GM19397 (cell line): Measurements from ENCODE around the gene TWIST2.

Source experiments
- ATAC-seq: cut with Tn5 transposase; IDR thresholded peaks from one replicate; pipeline ENCODE4 v1.9.1; 2021; ENCODE audit warnings: mild to moderate bottlenecking, moderate library complexity; ENCODE audit not compliant: unreplicated experiment

TWIST2 gene

DNA sequence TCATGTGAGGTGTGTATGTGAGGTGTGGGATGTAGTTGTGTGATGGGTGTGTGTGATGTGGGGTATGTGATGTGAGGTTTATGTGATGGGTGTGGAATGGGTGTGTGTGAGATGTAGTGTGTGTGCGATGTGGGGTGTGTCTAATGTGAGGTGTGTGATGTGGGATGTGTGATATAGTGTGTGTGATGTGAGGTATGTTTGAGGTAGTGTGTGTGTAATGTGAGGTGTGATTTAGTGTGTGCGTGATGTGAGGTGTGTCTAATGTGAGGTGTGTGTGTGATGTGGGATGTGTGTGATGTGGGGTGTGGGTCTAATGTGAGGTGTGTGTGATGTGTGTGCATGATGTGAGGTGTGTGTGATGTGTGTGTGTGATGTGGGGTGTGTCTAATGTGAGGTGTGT lies 55.3 kb downstream of the TWIST2 start:
- ATAC-seq = no peak

GRCh38 chr2:238904177-238904576 lies 56.3 kb downstream of the TWIST2 start:
- ATAC-seq = no peak

DNA sequence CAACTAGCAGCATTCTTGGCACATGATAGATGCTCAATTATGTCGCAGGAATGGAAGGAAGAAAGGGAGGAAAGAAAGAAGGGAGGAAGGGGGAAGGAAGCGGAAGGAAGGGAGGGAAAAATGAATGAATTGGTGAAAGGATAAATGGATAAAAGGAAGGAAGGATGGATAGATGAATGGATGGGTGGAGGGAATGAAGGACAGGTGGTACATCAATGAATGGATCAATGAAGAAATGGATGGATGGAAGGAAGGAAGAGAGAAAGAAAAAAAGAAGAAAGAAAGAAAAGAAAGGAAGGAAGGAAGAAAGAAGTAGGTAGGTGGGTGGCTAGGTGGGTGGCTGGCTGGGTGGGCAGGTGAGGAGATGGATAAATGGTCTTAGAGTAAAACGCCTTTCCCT lies 56.8 kb downstream of the TWIST2 start:
- ATAC-seq = no peak

- no peak for ATAC-seq
These were observed 57.3 kb downstream of the TWIST2 start for GRCh38 chr2:238905224-238905623.

DNA sequence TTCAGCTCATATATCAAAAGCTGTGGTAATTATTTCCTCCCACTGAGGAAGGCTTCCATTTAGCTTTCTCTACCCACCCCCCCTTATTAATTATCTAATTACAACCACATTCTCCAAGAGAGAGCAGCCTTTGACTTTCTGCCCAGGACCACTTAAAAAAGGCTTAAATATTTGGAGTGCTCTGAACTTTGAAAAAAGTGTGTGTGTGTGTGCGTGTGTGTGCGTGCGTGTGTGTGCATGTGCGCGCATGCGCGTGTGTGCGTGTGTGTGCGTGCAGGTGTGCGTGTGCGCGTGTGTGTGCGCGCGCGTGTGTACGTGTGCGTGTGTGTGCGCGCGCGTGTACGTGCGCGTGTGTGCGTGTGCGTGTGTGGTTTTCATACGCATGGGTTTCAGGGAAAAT lies 57.8 kb downstream of the TWIST2 start:
- ATAC-seq = no peak

- no peak for ATAC-seq
These were observed 58.5 kb downstream of the TWIST2 start for GRCh38 chr2:238906254-238906935.

DNA sequence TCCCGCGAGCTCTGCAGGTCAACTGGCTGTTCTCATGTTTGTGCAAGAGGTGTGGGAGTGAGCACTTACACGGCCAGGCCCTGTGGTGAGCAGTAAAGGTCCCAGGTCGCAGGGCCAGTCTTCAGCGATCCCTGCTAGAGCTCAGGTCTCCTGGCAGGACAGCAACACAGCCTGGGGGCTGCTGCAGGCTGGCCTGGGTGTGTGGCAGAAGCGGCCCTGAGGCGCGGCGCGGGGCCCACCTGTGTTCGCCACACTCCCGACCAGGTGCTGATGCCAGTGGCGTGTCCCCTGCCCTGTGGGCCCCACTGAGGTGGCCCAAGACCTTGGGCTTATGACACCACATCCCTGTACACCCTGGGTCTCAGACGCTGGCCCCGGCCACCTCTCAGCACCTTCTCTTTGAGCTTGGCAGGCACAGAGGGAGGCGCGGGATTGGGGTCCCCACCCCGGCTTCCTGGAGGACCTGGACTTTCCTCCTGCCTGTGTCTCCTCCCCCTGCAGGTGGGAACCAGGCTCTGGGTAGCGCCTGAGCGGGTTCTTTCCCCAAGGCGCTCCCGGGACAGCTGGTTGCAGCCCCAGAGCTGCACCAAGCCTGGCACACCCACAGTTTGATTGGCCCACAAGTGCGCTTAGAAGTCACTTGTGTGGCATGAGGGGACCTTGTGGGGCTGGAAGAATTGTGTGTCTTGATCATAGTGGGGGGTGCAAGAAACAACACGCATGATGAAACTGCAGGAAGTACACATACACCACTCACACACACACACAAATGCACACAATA lies 59.2 kb downstream of the TWIST2 start:
- ATAC-seq = no peak

DNA sequence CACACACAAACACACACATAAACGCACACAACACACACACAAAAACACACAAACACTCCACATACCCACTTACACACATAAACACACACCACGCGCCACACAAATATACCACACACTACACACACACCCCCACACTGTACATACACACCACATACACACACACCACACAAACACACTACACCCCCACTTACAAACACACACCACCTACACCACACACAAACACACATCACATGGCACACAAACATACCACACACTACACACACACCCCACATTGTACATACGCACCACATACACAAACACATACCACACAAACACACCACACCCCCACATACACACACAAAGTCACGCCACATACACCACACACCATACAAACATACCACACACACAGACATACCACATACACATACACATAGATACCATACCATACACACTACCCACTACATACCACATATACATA lies 59.9 kb downstream of the TWIST2 start:
- no peak for ATAC-seq

DNA sequence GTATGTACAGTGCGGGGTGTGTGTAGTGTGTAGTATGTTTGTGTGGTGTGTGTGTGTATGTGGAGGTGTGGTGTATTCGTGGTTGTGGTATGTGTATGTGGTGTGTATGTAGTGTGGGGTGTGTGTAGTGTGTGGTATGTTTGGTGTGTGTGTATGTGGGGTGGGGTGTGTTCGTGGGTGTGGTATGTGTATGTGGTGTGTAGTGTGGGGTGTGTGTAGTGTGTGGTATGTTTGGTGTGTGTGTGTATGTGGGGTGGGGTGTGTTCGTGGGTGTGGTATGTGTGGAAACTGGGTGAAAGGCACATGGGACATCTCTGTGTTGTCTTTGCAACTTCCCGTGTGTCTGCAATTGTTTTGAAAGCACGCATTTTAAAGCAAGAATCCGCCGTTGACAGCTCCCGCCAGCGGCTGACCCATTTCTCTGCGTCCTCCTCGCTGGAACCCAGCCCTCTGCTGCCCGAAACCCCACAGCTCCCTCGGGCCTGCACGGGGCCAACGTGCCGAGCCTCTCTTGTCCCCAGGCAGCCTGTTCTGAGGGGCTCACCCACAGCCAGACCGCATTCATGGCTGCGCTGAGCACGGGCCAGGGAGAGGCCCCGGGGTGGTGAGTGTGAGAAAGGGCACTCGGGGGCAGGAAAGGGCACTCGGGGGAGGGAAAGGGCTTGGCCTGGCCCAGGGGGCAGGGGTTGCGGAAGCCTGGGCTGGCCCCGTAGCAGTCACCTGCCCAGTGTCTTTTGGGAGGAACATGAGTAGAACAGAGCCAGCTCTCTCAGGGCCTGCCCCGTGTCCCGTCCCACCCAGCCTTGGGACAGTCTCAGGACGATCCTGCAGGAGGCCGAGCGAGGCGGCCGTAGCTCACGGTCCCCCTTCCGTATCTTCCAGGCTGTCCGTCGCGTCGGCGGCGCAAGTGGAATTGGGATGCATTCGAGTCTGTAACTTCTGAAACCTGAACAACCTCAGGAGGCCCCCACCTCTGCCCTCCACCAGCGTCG lies 61.4 kb downstream of the TWIST2 start:
- ATAC-seq = no peak

DNA sequence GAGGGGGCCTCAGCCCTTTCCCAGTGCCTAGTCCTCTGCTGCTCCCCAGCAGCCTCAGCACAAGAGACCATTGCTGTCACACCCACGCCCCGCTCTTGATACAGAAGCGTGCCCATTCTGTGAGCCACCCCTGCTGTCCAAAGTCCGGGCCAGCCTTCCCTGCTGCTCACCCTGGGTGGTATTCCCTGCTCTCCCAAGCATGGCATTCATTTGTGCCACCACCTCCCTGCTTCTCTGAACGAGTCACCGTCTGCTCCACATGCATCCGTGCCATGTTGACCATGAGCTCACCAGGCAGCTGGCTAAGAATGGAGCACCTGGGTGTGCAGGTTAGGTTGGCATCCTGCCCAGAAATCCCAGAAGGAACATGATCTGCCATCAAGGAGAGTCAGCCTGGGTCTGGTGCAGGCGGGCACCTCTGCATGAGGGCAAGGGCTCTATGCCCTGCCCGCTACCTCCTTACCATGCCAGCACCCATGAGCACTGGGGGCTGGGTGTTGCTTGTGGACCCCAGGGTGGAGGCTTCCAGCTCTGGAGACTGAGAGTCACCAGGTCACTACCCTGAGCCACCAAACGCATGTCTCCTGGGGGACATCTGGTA lies 63.0 kb downstream of the TWIST2 start:
- ATAC-seq = no peak

- no peak for ATAC-seq
These were observed 63.7 kb downstream of the TWIST2 start for GRCh38 chr2:238911376-238912227.

DNA sequence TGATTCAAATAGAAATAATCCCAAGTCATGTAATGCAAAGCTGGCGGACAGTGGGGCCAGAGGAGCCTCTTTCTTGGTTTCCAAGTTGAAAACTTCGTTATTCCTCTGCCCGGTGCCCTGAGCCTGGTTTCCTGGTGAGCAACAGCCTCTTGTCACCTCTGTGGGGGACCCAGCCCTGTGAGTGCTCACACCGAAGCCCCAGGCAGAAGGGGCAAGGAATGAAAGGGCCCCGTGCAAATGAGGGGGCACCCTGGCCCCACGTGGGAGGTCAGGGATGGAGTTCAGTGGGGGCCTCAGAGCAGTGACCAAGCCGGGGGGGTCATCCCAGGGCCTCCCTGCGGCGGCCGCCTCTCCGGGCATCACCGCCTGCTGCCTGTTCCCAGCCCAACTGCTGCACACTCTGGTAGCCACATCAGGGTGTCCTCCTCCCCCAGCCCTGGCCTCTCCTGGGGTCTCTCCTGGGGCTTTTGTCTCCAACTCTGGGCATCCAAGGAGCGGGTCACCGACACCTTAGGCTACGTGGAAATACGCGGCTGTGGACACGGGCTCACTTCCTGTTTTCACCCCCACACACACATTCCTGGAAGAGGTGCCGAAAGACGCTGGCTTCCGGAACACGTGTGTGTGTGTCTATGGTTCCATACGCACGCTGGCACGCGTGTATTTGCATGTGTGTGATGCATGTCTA lies 64.5 kb downstream of the TWIST2 start:
- no peak for ATAC-seq

- no peak for ATAC-seq
These were observed 65.3 kb downstream of the TWIST2 start for GRCh38 chr2:238912916-238913875.

- ATAC-seq = no peak
These were observed 66.2 kb downstream of the TWIST2 start for GRCh38 chr2:238913931-238914647.

DNA sequence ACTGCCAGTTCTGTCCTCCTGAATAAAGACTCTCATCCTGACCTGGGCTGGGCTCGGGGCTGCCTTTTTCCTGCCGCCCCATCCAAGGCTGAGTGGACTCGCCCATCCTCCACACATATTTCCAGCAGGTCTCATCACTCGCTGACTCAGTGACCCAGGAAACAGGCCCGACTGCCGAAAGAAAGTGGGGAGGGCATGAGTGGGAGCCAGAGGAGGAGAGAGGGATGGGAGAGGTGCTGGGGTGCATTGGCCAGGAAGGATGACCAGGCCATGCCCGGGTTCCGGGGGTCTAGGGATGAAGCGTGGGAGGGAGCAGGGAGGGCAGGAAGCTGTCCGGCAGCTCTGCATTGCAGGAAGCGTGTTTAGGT lies 66.7 kb downstream of the TWIST2 start:
- ATAC-seq = no peak

DNA sequence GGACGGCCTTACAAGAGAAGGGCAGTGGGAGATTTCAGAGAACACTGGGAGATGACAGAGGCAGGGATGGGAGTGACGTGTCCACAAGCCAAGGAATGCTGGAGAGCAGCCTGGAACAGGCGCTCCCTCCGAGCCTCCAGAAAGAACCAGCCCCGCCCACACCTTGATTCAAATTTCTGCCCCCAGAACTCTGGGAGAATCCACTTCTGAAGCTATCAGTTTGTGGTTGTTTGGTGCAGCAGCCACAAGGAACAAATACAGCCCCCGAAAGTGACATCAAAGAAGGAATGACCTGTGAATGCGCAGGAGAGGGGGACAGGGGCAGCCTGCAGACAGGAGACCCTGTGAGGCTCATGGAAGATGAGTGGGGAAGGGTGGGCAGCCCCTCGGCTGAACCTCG lies 67.3 kb downstream of the TWIST2 start:
- no peak for ATAC-seq

DNA sequence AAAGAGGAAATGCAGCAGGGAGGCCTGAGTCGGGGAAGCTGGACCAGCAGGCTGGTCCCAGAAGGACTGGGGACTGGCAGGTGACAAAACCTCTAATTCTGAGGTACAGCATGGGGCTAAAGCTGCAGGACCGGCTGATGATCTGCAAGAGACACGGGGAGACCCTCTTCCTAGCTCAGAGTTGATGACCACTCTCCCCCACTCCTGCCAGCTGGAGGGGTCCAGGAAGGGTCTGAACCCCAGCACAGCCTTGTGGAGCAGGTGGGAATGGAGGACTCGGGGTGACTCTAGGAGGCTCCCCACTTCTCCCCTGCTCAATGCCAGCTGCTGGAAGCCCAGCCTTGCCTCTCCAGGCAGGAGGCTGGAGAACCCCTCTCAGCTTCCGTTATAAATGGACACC lies 67.7 kb downstream of the TWIST2 start:
- ATAC-seq = no peak
